ENCODE measurements around the gene ONECUT2.
A peak's percentile ranks its signal among the peaks of the same experiment; 100 is the strongest.

Gene ONECUT2

DNA sequence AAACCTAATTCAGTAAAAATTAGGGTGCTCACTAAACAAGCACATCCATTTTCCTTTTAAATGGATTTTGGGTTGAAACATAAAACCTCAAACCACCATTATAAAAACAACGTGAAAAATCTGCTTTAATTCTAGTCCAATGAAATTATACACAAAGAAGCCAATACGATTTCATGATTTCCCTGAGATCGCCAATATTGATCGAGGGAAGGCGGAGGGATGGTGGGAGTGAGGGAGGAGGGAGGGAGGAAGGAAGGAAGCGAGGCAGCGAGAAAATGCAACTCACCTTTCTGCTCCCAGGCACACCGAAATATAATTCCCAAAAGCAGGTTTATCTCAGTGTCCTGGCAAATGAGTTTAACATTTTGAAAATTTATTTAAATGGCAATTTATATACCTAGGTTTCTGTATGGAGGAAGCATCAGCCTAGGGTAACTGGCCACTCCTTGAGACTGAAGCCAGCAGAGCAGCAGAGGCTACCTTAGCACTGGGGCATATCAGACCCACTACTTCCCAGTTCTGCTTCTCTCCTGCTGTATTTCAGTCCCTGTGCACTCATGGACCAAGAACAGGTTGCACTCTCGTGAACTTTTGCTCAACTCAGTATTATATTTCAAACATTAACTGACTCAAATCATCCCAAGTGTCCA is 2.3 kb upstream of the ONECUT2 start:
- TF ChIP-seq, protein P1, sequence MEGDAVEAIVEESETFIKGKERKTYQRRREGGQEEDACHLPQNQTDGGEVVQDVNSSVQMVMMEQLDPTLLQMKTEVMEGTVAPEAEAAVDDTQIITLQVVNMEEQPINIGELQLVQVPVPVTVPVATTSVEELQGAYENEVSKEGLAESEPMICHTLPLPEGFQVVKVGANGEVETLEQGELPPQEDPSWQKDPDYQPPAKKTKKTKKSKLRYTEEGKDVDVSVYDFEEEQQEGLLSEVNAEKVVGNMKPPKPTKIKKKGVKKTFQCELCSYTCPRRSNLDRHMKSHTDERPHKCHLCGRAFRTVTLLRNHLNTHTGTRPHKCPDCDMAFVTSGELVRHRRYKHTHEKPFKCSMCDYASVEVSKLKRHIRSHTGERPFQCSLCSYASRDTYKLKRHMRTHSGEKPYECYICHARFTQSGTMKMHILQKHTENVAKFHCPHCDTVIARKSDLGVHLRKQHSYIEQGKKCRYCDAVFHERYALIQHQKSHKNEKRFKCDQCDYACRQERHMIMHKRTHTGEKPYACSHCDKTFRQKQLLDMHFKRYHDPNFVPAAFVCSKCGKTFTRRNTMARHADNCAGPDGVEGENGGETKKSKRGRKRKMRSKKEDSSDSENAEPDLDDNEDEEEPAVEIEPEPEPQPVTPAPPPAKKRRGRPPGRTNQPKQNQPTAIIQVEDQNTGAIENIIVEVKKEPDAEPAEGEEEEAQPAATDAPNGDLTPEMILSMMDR (IDR thresholded peaks at IDR 0.05; ENCODE audit: extremely low read depth, missing control alignments) = no peak
- DNase-seq (ENCODE audit: low spot score) = no peak

DNA sequence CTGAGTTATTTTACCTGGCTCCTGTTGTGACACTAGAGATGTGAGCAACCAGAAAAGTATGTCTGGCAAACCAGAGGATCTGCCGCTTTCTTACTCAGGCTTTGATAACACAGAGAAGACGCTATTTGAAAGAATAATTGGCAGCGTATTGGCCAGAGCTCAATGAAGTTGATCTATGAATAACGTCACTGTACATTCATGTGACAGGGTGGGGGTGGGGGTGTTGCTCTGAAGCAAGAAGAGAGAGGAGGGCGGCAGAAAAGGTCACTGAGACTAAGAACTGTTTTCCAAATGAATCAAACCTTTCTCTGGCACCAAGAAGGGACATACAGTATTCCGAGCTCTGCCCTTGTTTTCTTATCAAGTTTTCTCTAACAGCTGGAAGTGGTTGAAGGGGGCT is 1.7 kb upstream of the ONECUT2 start:
- no peak for DNase-seq (ENCODE audit: low spot score)
- TF ChIP-seq, protein P1 (IDR thresholded peaks at IDR 0.05; ENCODE audit: extremely low read depth, missing control alignments) = no peak

DNA sequence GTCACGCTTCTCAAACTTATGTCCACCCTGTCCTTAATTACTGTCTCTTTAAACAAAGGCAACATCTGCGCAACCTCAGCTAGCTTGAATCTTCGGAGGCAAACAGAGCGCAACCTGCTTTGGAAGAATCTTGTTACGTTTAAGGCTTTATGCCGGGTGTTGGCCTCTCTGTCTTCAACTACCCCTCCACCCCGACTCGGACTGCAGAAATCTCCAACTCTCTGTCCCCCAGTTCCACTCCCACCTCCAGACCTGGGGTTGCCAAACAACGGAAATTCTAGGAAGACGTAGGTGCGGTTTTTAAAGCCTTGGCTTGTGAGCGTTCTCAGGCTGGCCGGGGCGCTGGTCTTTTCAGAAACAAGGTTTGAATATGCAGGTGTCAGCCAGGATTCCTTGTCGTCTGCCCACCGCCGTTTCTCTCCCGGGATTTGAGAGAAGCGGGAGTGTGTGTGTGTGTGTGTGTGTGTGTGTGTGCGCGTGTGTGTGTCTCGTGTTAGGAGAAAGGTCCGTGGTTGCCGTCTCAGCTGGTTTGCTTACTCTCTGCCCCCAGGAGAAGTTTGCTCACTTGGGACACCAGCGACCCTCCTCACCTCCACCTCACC is 1.1 kb upstream of the ONECUT2 start:
- TF ChIP-seq, protein P1 (IDR thresholded peaks at IDR 0.05; ENCODE audit: extremely low read depth, missing control alignments) = no peak
- DNase-seq (ENCODE audit: low spot score) = no peak

DNA sequence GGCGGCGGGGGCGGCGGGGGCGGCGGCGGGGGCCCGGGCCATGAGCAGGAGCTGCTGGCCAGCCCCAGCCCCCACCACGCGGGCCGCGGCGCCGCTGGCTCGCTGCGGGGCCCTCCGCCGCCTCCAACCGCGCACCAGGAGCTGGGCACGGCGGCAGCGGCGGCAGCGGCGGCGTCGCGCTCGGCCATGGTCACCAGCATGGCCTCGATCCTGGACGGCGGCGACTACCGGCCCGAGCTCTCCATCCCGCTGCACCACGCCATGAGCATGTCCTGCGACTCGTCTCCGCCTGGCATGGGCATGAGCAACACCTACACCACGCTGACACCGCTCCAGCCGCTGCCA is 644 bp downstream of the ONECUT2 start:
- DNase-seq (ENCODE audit: low spot score) = no peak
- TF ChIP-seq, protein P1 (IDR thresholded peaks at IDR 0.05; ENCODE audit: extremely low read depth, missing control alignments) = no peak

DNA sequence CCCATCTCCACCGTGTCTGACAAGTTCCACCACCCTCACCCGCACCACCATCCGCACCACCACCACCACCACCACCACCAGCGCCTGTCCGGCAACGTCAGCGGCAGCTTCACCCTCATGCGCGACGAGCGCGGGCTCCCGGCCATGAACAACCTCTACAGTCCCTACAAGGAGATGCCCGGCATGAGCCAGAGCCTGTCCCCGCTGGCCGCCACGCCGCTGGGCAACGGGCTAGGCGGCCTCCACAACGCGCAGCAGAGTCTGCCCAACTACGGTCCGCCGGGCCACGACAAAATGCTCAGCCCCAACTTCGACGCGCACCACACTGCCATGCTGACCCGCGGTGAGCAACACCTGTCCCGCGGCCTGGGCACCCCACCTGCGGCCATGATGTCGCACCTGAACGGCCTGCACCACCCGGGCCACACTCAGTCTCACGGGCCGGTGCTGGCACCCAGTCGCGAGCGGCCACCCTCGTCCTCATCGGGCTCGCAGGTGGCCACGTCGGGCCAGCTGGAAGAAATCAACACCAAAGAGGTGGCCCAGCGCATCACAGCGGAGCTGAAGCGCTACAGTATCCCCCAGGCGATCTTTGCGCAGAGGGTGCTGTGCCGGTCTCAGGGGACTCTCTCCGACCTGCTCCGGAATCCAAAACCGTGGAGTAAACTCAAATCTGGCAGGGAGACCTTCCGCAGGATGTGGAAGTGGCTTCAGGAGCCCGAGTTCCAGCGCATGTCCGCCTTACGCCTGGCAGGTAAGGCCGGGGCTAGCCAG is 1.2 kb downstream of the ONECUT2 start:
- TF ChIP-seq, protein P1 (IDR thresholded peaks at IDR 0.05; ENCODE audit: extremely low read depth, missing control alignments) = no peak
- no peak for DNase-seq (ENCODE audit: low spot score)

DNA sequence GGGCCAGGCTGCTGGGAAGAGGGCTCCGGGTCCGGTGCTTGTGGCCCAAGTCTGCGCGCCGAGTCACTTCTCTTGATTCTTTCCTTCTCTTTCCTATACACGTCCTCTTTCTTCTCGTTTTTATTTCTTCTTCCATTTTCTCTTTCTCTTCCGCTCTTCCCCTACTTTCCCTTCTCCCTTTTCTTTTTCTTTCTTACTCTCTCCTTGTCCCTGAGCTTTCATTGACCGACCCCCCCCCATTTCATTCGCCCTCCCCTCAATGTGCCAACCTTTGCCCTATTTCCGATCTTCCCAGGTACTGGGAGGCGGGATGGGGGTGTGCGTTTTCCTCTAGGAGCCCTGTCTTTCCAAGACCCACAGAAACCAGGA is 1.8 kb downstream of the ONECUT2 start:
- TF ChIP-seq, protein P1 (IDR thresholded peaks at IDR 0.05; ENCODE audit: extremely low read depth, missing control alignments) = no peak
- no peak for DNase-seq (ENCODE audit: low spot score)

DNA sequence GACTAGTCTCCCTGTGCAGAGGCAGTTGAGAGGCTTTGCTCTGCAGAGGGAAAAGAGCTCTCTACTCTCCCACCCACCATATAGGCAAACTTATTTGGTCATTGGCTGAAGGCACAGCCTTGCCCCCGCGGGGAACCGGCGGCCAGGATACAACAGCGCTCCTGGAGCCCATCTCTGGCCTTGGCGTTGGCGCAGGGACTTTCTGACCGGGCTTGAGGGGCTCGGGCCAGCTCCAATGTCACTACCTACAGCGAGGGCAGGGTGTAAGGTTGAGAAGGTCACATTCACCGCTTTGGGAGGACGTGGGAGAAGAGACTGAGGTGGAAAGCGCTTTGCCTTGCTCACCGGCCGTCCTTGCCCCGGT is 2.2 kb downstream of the ONECUT2 start:
- TF ChIP-seq, protein P1 (IDR thresholded peaks at IDR 0.05; ENCODE audit: extremely low read depth, missing control alignments) = no peak
- DNase-seq (ENCODE audit: low spot score) = peak; percentile 29

All from GM20000 (cell line).